ENCODE data around the gene NUP93.

GRCh38 chr16:56764835-56765234, 34.9 kb downstream of the NUP93 start:
- TF ChIP-seq CTCF (IDR thresholded peaks at IDR 0.05; ENCODE audit: poor library complexity, severe bottlenecking) (no peak), TAF1 (IDR thresholded peaks at IDR 0.05; ENCODE audit: low read depth) (no peak), EZH2 (IDR thresholded peaks at IDR 0.05; ENCODE audit: borderline replicate concordance, insufficient read depth, low read length, poor library complexity, severe bottlenecking) (no peak), EP300 (conservative IDR thresholded peaks at IDR 0.05; ENCODE audit: poor library complexity, severe bottlenecking) (no peak), MXI1 (conservative IDR thresholded peaks at IDR 0.05; ENCODE audit: poor library complexity, severe bottlenecking) (no peak), SMC3 (conservative IDR thresholded peaks at IDR 0.05; ENCODE audit: poor library complexity) (no peak), REST (IDR thresholded peaks at IDR 0.05; ENCODE audit: borderline replicate concordance) (no peak), POLR2AphosphoS5 (IDR thresholded peaks at IDR 0.05) (no peak), RAD21 (conservative IDR thresholded peaks at IDR 0.05) (no peak)
